GM12878 (cell line): ENCODE measurements around the gene NFYC. TPM values are rescaled to one million over a fixed set of nuclear protein-coding genes. Genes with fewer than 3 reads are reported as not detected.

Source experiments
- ATAC-seq: fragments of 200-7000 bp; cut with Tn5 transposase; 3 replicates; pipeline ENCODE4 v1.9.1; 2020; ENCODE audit warnings: mild to moderate bottlenecking, moderate library complexity
- BruUV-seq: library from RNA; stranded (reverse); fragments of 400-500 nt; replicated peaks from 2 replicates; lab custom pipeline; 2021; lab: Mats Ljungman, UMichigan
- CTCF ChIA-PET: fragments of 300-600 bp; sonication (Branson Sonifier 250); formaldehyde crosslinking; extraction: SDS; loops from one replicate; lab custom pipeline; 2021; ENCODE audit warnings: inconsistent platforms; lab: Yijun Ruan, JAX
- POLR2A ChIA-PET: fragments of 350-600 bp; formaldehyde crosslinking; extraction: SDS; loops from one replicate; lab custom pipeline; 2021; ENCODE audit warnings: inconsistent platforms; lab: Charles Lee
- RAD21 ChIA-PET: fragments of 300-600 bp; sonication (Branson Sonifier 250); formaldehyde crosslinking; loops from one replicate; lab custom pipeline; 2023; ENCODE audit warnings: antibody characterized with exemption; ENCODE audit not compliant: unreplicated experiment; lab: Charles Lee
- SMC1A ChIA-PET: fragments of 300-600 bp; sonication (Branson Sonifier 250); formaldehyde crosslinking; loops from one replicate; lab custom pipeline; 2023; ENCODE audit not compliant: unreplicated experiment, uncharacterized antibody; lab: Charles Lee
- DNase-seq: peaks from one replicate; pipeline ENCODE4 v3.0.0-alpha.2; 2011; ENCODE audit warnings: low read depth, low spot score
- FAIRE-seq: peaks from 3 replicates; lab custom pipeline; 2011; peaks lifted over from hg19 to GRCh38; lab: Jason Lieb, UNC
- H2AFZ ChIP-seq: 2 replicates; pipeline ENCODE4 v1.6.0; 2011; ENCODE audit warnings: low read depth, low read length, control low read depth; ENCODE audit not compliant: control insufficient read depth
- H3K27ac ChIP-seq: 2 replicates; pipeline ENCODE4 v1.5.1; 2011; ENCODE audit warnings: control low read depth; ENCODE audit not compliant: control insufficient read depth, insufficient read depth
- H3K27me3 ChIP-seq, 2 experiments: replicated peaks in 1 of 2; 2 replicates each; pipeline versions ENCODE4 v1.6.0 to v1.6.1; 2011; ENCODE audit warnings: low read length in 1 of 2; ENCODE audit not compliant: control insufficient read depth in 2 of 2, insufficient read depth in 2 of 2
- H3K36me3 ChIP-seq, 2 experiments: 2 replicates each; pipeline ENCODE4 v1.5.1; 2011; ENCODE audit warnings: low read length in 1 of 2; ENCODE audit not compliant: control insufficient read depth in 2 of 2, insufficient read depth in 2 of 2
- H3K4me1 ChIP-seq: 2 replicates; pipeline ENCODE4 v1.6.1; 2011; ENCODE audit warnings: mild to moderate bottlenecking, low read length, moderate library complexity, mixed read lengths; ENCODE audit not compliant: control insufficient read depth, insufficient read depth
- H3K4me2 ChIP-seq: 2 replicates; pipeline ENCODE4 v1.6.0; 2011; ENCODE audit warnings: control low read depth; ENCODE audit not compliant: control insufficient read depth, insufficient read depth
- H3K4me3 ChIP-seq: fragments of 200-600 bp; sonication (generic); 2 replicates; pipeline ENCODE4 v1.5.1; 2016
- H3K79me2 ChIP-seq: 2 replicates; pipeline ENCODE4 v1.6.0; 2011; ENCODE audit warnings: low read length; ENCODE audit not compliant: control insufficient read depth, insufficient read depth
- H3K9ac ChIP-seq: 2 replicates; pipeline ENCODE4 v1.8.0; 2011; ENCODE audit warnings: low read length, control low read depth, mixed read lengths; ENCODE audit not compliant: control insufficient read depth, insufficient read depth
- H3K9me3 ChIP-seq: replicated peaks from 3 replicates; pipeline ENCODE4 v1.5.1; 2011; ENCODE audit warnings: mild to moderate bottlenecking, low read length; ENCODE audit not compliant: control insufficient read depth, insufficient read depth
- H4K20me1 ChIP-seq: 2 replicates; pipeline ENCODE4 v1.6.0; 2011; ENCODE audit not compliant: control insufficient read depth, insufficient read depth
- E2F8 ChIP-seq: fragments of 450-650 bp; IDR thresholded peaks from 2 replicates; pipeline ENCODE4 v1.6.1; 2018; ENCODE audit warnings: mild to moderate bottlenecking, low read depth, moderate library complexity; ENCODE audit not compliant: partially characterized antibody
- MLLT1 ChIP-seq: fragments of 450-650 bp; IDR thresholded peaks from 2 replicates; pipeline ENCODE4 v1.6.1; 2016; ENCODE audit warnings: mild to moderate bottlenecking
- NBN ChIP-seq: fragments of 450-650 bp; IDR thresholded peaks from 2 replicates; pipeline ENCODE4 v1.6.1; 2016
- NRF1 ChIP-seq: conservative IDR thresholded peaks from 2 replicates; pipeline ENCODE4 v1.6.1; 2011; ENCODE audit warnings: mild to moderate bottlenecking, low read depth, low read length, improper control_type of control experiment
- PAX5 ChIP-seq: IDR thresholded peaks from 2 replicates; pipeline ENCODE4 v1.6.1; 2011; ENCODE audit warnings: low read depth, low read length, borderline replicate concordance
- TBL1XR1 ChIP-seq: IDR thresholded peaks from 2 replicates; pipeline ENCODE4 v1.6.1; 2012; ENCODE audit warnings: low read depth, low read length, improper control_type of control experiment
- TCF7 ChIP-seq: IDR thresholded peaks from 2 replicates; pipeline ENCODE4 v1.6.1; 2014; ENCODE audit warnings: antibody characterized with exemption, borderline replicate concordance
- ZBTB40 ChIP-seq: fragments of 450-650 bp; IDR thresholded peaks from 2 replicates; pipeline ENCODE4 v1.6.1; 2016; ENCODE audit warnings: mild to moderate bottlenecking, moderate library complexity, borderline replicate concordance
- ZSCAN29 ChIP-seq: fragments of 450-650 bp; IDR thresholded peaks from 2 replicates; pipeline ENCODE4 v1.6.1; 2017; ENCODE audit warnings: mild to moderate bottlenecking, moderate library complexity
- WGBS: methylation state at CpG from one replicate; pipeline ENCODE4 v1.1.6; 2016; ENCODE audit warnings: low lambda C conversion rate; ENCODE audit not compliant: insufficient replicate concordance, insufficient coverage; ENCODE audit errors: missing lambda C conversion rate; 5-methylcytosine and 5-hydroxymethylcytosine counted together
- in situ Hi-C: fragments of 300-500 bp; cut with MboI; formaldehyde crosslinking; loops from 9 replicates; pipeline ENCODE4 v1.14.3; 2018; ENCODE audit warnings: mixed read lengths
- intact Hi-C: fragments of 100-400 bp; cut with micrococcal nuclease; formaldehyde crosslinking; loops from one replicate; pipeline ENCODE4 v1.14.2; 2022; ENCODE audit not compliant: unreplicated experiment
- polyA plus RNA-seq, 11 experiments: library from polyadenylated mRNA; depleted of rRNA in 4 of 11; unstranded in 6 of 11; stranded (reverse) in 5 of 11; fragments of >200 nt; fragmentation: Nextera tagmentation in 4 of 11; fragmentation: Illumina TruSeq in 1 of 11; extraction: Ambion mirVana in 4 of 11; extraction: Trizol in 1 of 11; gene quantifications; 1 replicate in 1 of 11; 2 replicates in 10 of 11; pipeline versions ENCODE4 v1.2.1 to v1.2.3, GENCODE V29; 2011 to 2016; ENCODE audit warnings: inconsistent platforms in 2 of 11, missing spikeins in 2 of 11, low read depth in 1 of 11
- total RNA-seq, 4 experiments: library from RNA; depleted of rRNA in 3 of 4; stranded (reverse); fragments of >200 nt in 3 of 4; fragmentation: Illumina TruSeq in 1 of 4; extraction: Trizol in 1 of 4; gene quantifications; 2 replicates each; pipeline versions ENCODE4 v1.2.1 to v1.2.3, GENCODE V29; 2013 to 2021

NFYC gene
- total and polyA plus RNA-seq, 10 of the 15 experiments (the other 5 are each of a cell fraction or from before 2014, with no cell fraction given): 4.3 to 84.2 (median 58.3) TPM

- intact Hi-C loops (no loop called here), in situ Hi-C loops (no loop called here)
- Histone ChIP-seq H4K20me1 (no peaks in the 10 kb centered on the region), H3K27me3 (no peaks in the 10 kb centered on the region), H3K27ac (no peak overlapping the region), H3K36me3 (no peaks in the 10 kb centered on the region), H3K4me1 (no peaks in the 10 kb centered on the region), H3K9ac (no peak overlapping the region), H3K4me3 (no peak overlapping the region), H3K4me2 (no peak overlapping the region), H3K9me3 (no peaks in the 10 kb centered on the region), H3K79me2 (peaks cover 17% of the 10 kb centered on the region), H2AFZ (no peak overlapping the region)
- ChIA-PET POLR2A (interaction anchor here (1.4 kb wide), 1 partner anchor 79 kb away, joined by 3 read pairs; no protein-coding TSS in a partner anchor), SMC1A (interaction anchor here (7.2 kb wide), 1 partner anchor 15 kb away, joined by 108 read pairs; no protein-coding TSS in a partner anchor), RAD21 (no interaction called here), CTCF (interaction anchor here (5.1 kb wide), 1 partner anchor 87 kb away, joined by 54 read pairs; no protein-coding TSS in a partner anchor)
- FAIRE-seq (no peak), ATAC-seq (no peak), DNase-seq (no peak)
- 94% methylated on average over 7 of the region's 7 CpGs for WGBS
- BruUV-seq: no TSS peak
- TF ChIP-seq ZSCAN29: no peak
- TF ChIP-seq ZBTB40: no peak
- no peak for TF ChIP-seq TBL1XR1
- TF ChIP-seq TCF7: no peak
- no peak for TF ChIP-seq MLLT1
- TF ChIP-seq NRF1: no peak
- TF ChIP-seq PAX5: no peak
- no peak for TF ChIP-seq NBN
- no peak for TF ChIP-seq E2F8
Observed at GRCh38 chr1:40687059-40687458, 4.4 kb upstream of the NFYC start.
